T-helper 1 cell treated with Interleukin-12 subunit alpha and Interleukin-12 subunit beta and Interleukin-4 antibody, amounts not matched to agents 30 μg/mL and 1 μg/mL, for 36 hours (primary cell): Measurements from ENCODE around the gene BMP4.

ENCODE experiments used
- H3K27ac Mint-ChIP-seq: one replicate; pipeline ENCODE4 v1.8.0; 2021; ENCODE audit warnings: mild to moderate bottlenecking, mixed read lengths
- H3K27me3 Mint-ChIP-seq: one replicate; pipeline ENCODE4 v1.8.0; 2021; ENCODE audit warnings: low read depth, mixed read lengths
- H3K36me3 Mint-ChIP-seq: one replicate; pipeline ENCODE4 v1.8.0; 2021; ENCODE audit warnings: low read depth, mixed read lengths
- H3K4me1 Mint-ChIP-seq: one replicate; pipeline ENCODE4 v1.8.0; 2021; ENCODE audit warnings: low read depth, mixed read lengths
- H3K4me3 Mint-ChIP-seq: one replicate; pipeline ENCODE4 v1.8.0; 2021; ENCODE audit warnings: mild to moderate bottlenecking, moderate library complexity, mixed read lengths
- H3K9me3 Mint-ChIP-seq: one replicate; pipeline ENCODE4 v1.8.0; 2021; ENCODE audit warnings: mixed read lengths

BMP4 gene

GRCh38 chr14:53946071-53946403 lies 10.6 kb downstream of the BMP4 start:
- H3K36me3 Mint-ChIP-seq, result no peaks in the 10 kb centered on the region
- no peaks in the 10 kb centered on the region for H3K9me3 Mint-ChIP-seq
- peaks cover 63% of the 10 kb centered on the region for H3K27me3 Mint-ChIP-seq
- no peak overlapping the region for H3K27ac Mint-ChIP-seq
- no peaks in the 10 kb centered on the region for H3K4me1 Mint-ChIP-seq
- H3K4me3 Mint-ChIP-seq, result no peak overlapping the region

GRCh38 chr14:53943751-53944083 lies 12.9 kb downstream of the BMP4 start:
- Mint-ChIP-seq H3K27ac (no peak overlapping the region), H3K4me3 (no peak overlapping the region), H3K36me3 (no peaks in the 10 kb centered on the region), H3K27me3 (peaks cover 55% of the 10 kb centered on the region), H3K4me1 (no peaks in the 10 kb centered on the region), H3K9me3 (no peaks in the 10 kb centered on the region)

- Mint-ChIP-seq H3K4me3 (no peak overlapping the region), H3K27me3 (peaks cover 49% of the 10 kb centered on the region), H3K27ac (no peak overlapping the region), H3K9me3 (no peaks in the 10 kb centered on the region), H3K36me3 (no peaks in the 10 kb centered on the region), H3K4me1 (no peaks in the 10 kb centered on the region)
Observed at GRCh38 chr14:53942970-53943750, 13.5 kb downstream of the BMP4 start.

- Mint-ChIP-seq H3K9me3 (no peaks in the 10 kb centered on the region), H3K27me3 (peaks cover 6% of the 10 kb centered on the region)
Observed at GRCh38 chr14:53938136-53938837, 18.3 kb downstream of the BMP4 start.

GRCh38 chr14:53934778-53935414 lies 21.7 kb downstream of the BMP4 start:
- H3K4me1 Mint-ChIP-seq, result no peaks in the 10 kb centered on the region
- H3K36me3 Mint-ChIP-seq, result no peaks in the 10 kb centered on the region
- no peaks in the 10 kb centered on the region for H3K9me3 Mint-ChIP-seq
- no peak overlapping the region for H3K4me3 Mint-ChIP-seq
- peaks cover 5% of the 10 kb centered on the region for H3K27me3 Mint-ChIP-seq
- H3K27ac Mint-ChIP-seq, result no peak overlapping the region

More at GRCh38 chr14:53938136-53938837, 18.3 kb downstream of the BMP4 start:
- Mint-ChIP-seq H3K4me1 (no peaks in the 10 kb centered on the region), H3K4me3 (no peak overlapping the region), H3K27ac (no peak overlapping the region), H3K36me3 (no peaks in the 10 kb centered on the region)

- H3K36me3 Mint-ChIP-seq, result no peaks in the 10 kb centered on the region
- no peaks in the 10 kb centered on the region for H3K4me1 Mint-ChIP-seq
- no peak overlapping the region for H3K27ac Mint-ChIP-seq
- H3K27me3 Mint-ChIP-seq, result peaks cover 4% of the 10 kb centered on the region
- H3K9me3 Mint-ChIP-seq, result no peaks in the 10 kb centered on the region
- no peak overlapping the region for H3K4me3 Mint-ChIP-seq
Observed at GRCh38 chr14:53932966-53933365, 23.7 kb downstream of the BMP4 start.

GRCh38 chr14:53929871-53930715 lies 26.5 kb downstream of the BMP4 start:
- Mint-ChIP-seq H3K27me3 (peaks cover 9% of the 10 kb centered on the region), H3K9me3 (no peaks in the 10 kb centered on the region), H3K4me1 (no peaks in the 10 kb centered on the region), H3K27ac (no peak overlapping the region), H3K4me3 (no peak overlapping the region), H3K36me3 (no peaks in the 10 kb centered on the region)

GRCh38 chr14:53927171-53927570 lies 29.5 kb downstream of the BMP4 start:
- H3K9me3 Mint-ChIP-seq, result no peaks in the 10 kb centered on the region

GRCh38 chr14:53925201-53925766 lies 31.3 kb downstream of the BMP4 start:
- Mint-ChIP-seq H3K4me3 (no peak overlapping the region), H3K36me3 (no peaks in the 10 kb centered on the region), H3K9me3 (no peaks in the 10 kb centered on the region), H3K27me3 (peaks cover 5% of the 10 kb centered on the region), H3K4me1 (no peaks in the 10 kb centered on the region), H3K27ac (no peak overlapping the region)

More at GRCh38 chr14:53927171-53927570, 29.5 kb downstream of the BMP4 start:
- H3K4me1 Mint-ChIP-seq, result no peaks in the 10 kb centered on the region
- peaks cover 5% of the 10 kb centered on the region for H3K27me3 Mint-ChIP-seq
- no peak overlapping the region for H3K27ac Mint-ChIP-seq
- H3K36me3 Mint-ChIP-seq, result no peaks in the 10 kb centered on the region
- no peak overlapping the region for H3K4me3 Mint-ChIP-seq

GRCh38 chr14:53924753-53925152 lies 31.9 kb downstream of the BMP4 start:
- H3K36me3 Mint-ChIP-seq, result no peaks in the 10 kb centered on the region
- H3K4me3 Mint-ChIP-seq, result no peak overlapping the region

GRCh38 chr14:53921027-53921426 lies 35.6 kb downstream of the BMP4 start:
- Mint-ChIP-seq H3K4me3 (no peak overlapping the region), H3K36me3 (no peaks in the 10 kb centered on the region), H3K9me3 (no peaks in the 10 kb centered on the region), H3K27ac (no peak overlapping the region), H3K27me3 (peaks cover 5% of the 10 kb centered on the region), H3K4me1 (no peaks in the 10 kb centered on the region)

More at GRCh38 chr14:53924753-53925152, 31.9 kb downstream of the BMP4 start:
- no peaks in the 10 kb centered on the region for H3K9me3 Mint-ChIP-seq
- peaks cover 5% of the 10 kb centered on the region for H3K27me3 Mint-ChIP-seq
- H3K4me1 Mint-ChIP-seq, result no peaks in the 10 kb centered on the region
- no peak overlapping the region for H3K27ac Mint-ChIP-seq

GRCh38 chr14:53916239-53916638 lies 40.4 kb downstream of the BMP4 start:
- H3K9me3 Mint-ChIP-seq, result peaks cover 6% of the 10 kb centered on the region
- no peaks in the 10 kb centered on the region for H3K4me1 Mint-ChIP-seq
- no peak overlapping the region for H3K27ac Mint-ChIP-seq
- H3K36me3 Mint-ChIP-seq, result no peaks in the 10 kb centered on the region
- H3K27me3 Mint-ChIP-seq, result no peaks in the 10 kb centered on the region
- no peak overlapping the region for H3K4me3 Mint-ChIP-seq

- Mint-ChIP-seq H3K27ac (no peak overlapping the region), H3K4me3 (no peak overlapping the region), H3K4me1 (no peaks in the 10 kb centered on the region), H3K9me3 (peaks cover 6% of the 10 kb centered on the region), H3K27me3 (no peaks in the 10 kb centered on the region), H3K36me3 (no peaks in the 10 kb centered on the region)
Observed at GRCh38 chr14:53915364-53916014, 41.1 kb downstream of the BMP4 start.

- Mint-ChIP-seq H3K4me3 (no peak overlapping the region), H3K36me3 (no peaks in the 10 kb centered on the region), H3K27ac (no peak overlapping the region), H3K4me1 (no peaks in the 10 kb centered on the region), H3K9me3 (peaks cover 6% of the 10 kb centered on the region), H3K27me3 (no peaks in the 10 kb centered on the region)
Observed at GRCh38 chr14:53912021-53912420, 44.6 kb downstream of the BMP4 start.
